GM23338 (cell line): ENCODE data around the gene AKAP13.
"Not testable (repeated sequence)": the region's sequence is repeated elsewhere in the genome, so short reads cannot be mapped to it uniquely, and the experiment has no call there.

Source experiments
- CREB1 ChIP-seq: fragments of 250-450 bp; sonication (Bioruptor Pico); IDR thresholded peaks from 2 replicates; pipeline ENCODE4 v1.5.0; 2020; ENCODE audit warnings: low read depth, mild to moderate bottlenecking, moderate library complexity
- CTCF ChIP-seq, 2 experiments: fragments of 200-600 bp in 1 of 2; sonication (generic) in 1 of 2; conservative IDR thresholded peaks; 2 replicates each; pipeline versions ENCODE4 v1.5.1 to v1.6.1; 2016 to 2017; ENCODE audit warnings: antibody characterized with exemption in 2 of 2, low read depth in 2 of 2, mild to moderate bottlenecking in 2 of 2, moderate library complexity in 1 of 2
- EZH2 ChIP-seq: fragments of 200-600 bp; sonication (generic); IDR thresholded peaks from one replicate; pipeline ENCODE4 v1.8.0; 2017; ENCODE audit warnings: antibody characterized with exemption, mild to moderate bottlenecking, low read depth; ENCODE audit not compliant: unreplicated experiment
- EZH2phosphoT487 ChIP-seq: fragments of 200-600 bp; sonication (generic); IDR thresholded peaks from one replicate; pipeline ENCODE4 v1.8.1; 2018; ENCODE audit warnings: antibody characterized with exemption; ENCODE audit not compliant: unreplicated experiment
- JUNB ChIP-seq: IDR thresholded peaks from one replicate; pipeline ENCODE4 v1.6.1; 2016; ENCODE audit warnings: antibody characterized with exemption; ENCODE audit not compliant: unreplicated experiment
- NANOG ChIP-seq: IDR thresholded peaks from 2 replicates; pipeline ENCODE4 v1.6.1; 2016; ENCODE audit warnings: antibody characterized with exemption, borderline replicate concordance
- POLR2AphosphoS5 ChIP-seq: IDR thresholded peaks from 2 replicates; pipeline ENCODE4 v1.6.1; 2016; ENCODE audit warnings: antibody characterized with exemption, low read depth
- ZNF114 ChIP-seq: fragments of 250-450 bp; sonication (Bioruptor Pico); IDR thresholded peaks from 2 replicates; pipeline ENCODE4 v1.5.0; 2020; ENCODE audit warnings: mild to moderate bottlenecking, moderate library complexity
- ZNF331 ChIP-seq: fragments of 250-450 bp; sonication (Bioruptor Pico); IDR thresholded peaks from 2 replicates; pipeline ENCODE4 v1.5.0; 2020; ENCODE audit warnings: low read depth, mild to moderate bottlenecking, moderate library complexity
- TF ChIP-seq, protein P1 (sequence below): IDR thresholded peaks from one replicate; pipeline ENCODE4 v1.6.1; 2018; ENCODE audit warnings: antibody characterized with exemption; ENCODE audit not compliant: unreplicated experiment
- TF ChIP-seq, protein P2 (sequence below): fragments of 250-450 bp; sonication (Bioruptor Pico); IDR thresholded peaks from 2 replicates; pipeline ENCODE4 v1.5.0; 2020; ENCODE audit warnings: mild to moderate bottlenecking, moderate library complexity
- TF ChIP-seq, protein P3 (sequence below): IDR thresholded peaks from 2 replicates; pipeline ENCODE4 v1.6.1; 2016; ENCODE audit warnings: antibody characterized with exemption

DNA sequence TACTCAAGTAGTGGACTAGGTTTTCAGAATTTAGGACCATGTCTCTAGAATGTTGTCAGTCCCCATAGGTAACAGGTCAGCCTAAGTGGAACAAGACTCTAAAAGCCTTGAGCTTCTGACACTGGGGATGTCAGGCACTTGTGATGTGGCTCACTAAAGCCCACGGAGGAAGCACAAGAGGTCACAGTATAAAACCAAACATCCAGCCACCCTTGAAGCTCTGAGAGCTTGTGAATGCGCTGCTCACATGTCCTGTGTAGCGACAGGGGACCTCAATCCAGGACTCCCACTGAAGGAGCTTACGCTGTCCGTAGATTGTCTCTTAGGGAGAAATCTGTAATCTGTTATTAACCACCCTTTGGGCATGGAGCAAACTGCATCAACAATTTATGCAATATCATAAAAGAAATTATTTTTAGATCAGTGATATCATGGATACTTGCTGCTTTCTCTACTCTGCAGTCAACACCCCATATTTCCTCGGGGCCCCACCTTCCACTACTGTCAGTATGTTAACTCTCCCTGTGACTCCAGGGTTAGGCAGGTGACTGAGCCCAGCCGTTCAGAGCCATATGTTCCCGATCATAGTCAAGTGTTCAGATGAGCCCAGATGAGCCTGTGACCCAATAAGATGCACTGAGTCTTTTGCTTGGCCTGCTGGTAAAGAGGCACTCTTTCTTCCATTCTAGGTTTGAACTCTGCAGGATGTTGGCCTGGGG, 32.2 kb upstream of the AKAP13 start:
- not testable (repeated sequence) for TF ChIP-seq CTCF (conservative IDR thresholded peaks at IDR 0.05; ENCODE audit: low read depth in 2 of 2); EZH2; JUNB; EZH2phosphoT487; POLR2AphosphoS5; ZNF114 (CRISPR knock-in tag); NANOG; CREB1 (CRISPR knock-in tag); ZNF331 (CRISPR knock-in tag)
- TF ChIP-seq, protein P1, sequence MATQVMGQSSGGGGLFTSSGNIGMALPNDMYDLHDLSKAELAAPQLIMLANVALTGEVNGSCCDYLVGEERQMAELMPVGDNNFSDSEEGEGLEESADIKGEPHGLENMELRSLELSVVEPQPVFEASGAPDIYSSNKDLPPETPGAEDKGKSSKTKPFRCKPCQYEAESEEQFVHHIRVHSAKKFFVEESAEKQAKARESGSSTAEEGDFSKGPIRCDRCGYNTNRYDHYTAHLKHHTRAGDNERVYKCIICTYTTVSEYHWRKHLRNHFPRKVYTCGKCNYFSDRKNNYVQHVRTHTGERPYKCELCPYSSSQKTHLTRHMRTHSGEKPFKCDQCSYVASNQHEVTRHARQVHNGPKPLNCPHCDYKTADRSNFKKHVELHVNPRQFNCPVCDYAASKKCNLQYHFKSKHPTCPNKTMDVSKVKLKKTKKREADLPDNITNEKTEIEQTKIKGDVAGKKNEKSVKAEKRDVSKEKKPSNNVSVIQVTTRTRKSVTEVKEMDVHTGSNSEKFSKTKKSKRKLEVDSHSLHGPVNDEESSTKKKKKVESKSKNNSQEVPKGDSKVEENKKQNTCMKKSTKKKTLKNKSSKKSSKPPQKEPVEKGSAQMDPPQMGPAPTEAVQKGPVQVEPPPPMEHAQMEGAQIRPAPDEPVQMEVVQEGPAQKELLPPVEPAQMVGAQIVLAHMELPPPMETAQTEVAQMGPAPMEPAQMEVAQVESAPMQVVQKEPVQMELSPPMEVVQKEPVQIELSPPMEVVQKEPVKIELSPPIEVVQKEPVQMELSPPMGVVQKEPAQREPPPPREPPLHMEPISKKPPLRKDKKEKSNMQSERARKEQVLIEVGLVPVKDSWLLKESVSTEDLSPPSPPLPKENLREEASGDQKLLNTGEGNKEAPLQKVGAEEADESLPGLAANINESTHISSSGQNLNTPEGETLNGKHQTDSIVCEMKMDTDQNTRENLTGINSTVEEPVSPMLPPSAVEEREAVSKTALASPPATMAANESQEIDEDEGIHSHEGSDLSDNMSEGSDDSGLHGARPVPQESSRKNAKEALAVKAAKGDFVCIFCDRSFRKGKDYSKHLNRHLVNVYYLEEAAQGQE = not testable (repeated sequence)
- TF ChIP-seq, protein P2, sequence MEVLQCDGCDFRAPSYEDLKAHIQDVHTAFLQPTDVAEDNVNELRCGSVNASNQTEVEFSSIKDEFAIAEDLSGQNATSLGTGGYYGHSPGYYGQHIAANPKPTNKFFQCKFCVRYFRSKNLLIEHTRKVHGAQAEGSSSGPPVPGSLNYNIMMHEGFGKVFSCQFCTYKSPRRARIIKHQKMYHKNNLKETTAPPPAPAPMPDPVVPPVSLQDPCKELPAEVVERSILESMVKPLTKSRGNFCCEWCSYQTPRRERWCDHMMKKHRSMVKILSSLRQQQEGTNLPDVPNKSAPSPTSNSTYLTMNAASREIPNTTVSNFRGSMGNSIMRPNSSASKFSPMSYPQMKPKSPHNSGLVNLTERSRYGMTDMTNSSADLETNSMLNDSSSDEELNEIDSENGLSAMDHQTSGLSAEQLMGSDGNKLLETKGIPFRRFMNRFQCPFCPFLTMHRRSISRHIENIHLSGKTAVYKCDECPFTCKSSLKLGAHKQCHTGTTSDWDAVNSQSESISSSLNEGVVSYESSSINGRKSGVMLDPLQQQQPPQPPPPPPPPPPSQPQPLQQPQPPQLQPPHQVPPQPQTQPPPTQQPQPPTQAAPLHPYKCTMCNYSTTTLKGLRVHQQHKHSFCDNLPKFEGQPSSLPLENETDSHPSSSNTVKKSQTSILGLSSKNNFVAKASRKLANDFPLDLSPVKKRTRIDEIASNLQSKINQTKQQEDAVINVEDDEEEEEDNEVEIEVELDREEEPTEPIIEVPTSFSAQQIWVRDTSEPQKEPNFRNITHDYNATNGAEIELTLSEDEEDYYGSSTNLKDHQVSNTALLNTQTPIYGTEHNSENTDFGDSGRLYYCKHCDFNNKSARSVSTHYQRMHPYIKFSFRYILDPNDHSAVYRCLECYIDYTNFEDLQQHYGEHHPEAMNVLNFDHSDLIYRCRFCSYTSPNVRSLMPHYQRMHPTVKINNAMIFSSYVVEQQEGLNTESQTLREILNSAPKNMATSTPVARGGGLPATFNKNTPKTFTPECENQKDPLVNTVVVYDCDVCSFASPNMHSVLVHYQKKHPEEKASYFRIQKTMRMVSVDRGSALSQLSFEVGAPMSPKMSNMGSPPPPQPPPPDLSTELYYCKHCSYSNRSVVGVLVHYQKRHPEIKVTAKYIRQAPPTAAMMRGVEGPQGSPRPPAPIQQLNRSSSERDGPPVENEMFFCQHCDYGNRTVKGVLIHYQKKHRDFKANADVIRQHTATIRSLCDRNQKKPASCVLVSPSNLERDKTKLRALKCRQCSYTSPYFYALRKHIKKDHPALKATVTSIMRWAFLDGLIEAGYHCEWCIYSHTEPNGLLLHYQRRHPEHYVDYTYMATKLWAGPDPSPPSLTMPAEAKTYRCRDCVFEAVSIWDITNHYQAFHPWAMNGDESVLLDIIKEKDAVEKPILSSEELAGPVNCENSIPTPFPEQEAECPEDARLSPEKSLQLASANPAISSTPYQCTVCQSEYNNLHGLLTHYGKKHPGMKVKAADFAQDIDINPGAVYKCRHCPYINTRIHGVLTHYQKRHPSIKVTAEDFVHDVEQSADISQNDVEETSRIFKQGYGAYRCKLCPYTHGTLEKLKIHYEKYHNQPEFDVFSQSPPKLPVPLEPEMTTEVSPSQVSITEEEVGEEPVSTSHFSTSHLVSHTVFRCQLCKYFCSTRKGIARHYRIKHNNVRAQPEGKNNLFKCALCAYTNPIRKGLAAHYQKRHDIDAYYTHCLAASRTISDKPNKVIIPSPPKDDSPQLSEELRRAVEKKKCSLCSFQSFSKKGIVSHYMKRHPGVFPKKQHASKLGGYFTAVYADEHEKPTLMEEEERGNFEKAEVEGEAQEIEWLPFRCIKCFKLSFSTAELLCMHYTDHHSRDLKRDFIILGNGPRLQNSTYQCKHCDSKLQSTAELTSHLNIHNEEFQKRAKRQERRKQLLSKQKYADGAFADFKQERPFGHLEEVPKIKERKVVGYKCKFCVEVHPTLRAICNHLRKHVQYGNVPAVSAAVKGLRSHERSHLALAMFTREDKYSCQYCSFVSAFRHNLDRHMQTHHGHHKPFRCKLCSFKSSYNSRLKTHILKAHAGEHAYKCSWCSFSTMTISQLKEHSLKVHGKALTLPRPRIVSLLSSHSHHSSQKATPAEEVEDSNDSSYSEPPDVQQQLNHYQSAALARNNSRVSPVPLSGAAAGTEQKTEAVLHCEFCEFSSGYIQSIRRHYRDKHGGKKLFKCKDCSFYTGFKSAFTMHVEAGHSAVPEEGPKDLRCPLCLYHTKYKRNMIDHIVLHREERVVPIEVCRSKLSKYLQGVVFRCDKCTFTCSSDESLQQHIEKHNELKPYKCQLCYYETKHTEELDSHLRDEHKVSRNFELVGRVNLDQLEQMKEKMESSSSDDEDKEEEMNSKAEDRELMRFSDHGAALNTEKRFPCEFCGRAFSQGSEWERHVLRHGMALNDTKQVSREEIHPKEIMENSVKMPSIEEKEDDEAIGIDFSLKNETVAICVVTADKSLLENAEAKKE (CRISPR knock-in tag) = not testable (repeated sequence)
- TF ChIP-seq, protein P3, sequence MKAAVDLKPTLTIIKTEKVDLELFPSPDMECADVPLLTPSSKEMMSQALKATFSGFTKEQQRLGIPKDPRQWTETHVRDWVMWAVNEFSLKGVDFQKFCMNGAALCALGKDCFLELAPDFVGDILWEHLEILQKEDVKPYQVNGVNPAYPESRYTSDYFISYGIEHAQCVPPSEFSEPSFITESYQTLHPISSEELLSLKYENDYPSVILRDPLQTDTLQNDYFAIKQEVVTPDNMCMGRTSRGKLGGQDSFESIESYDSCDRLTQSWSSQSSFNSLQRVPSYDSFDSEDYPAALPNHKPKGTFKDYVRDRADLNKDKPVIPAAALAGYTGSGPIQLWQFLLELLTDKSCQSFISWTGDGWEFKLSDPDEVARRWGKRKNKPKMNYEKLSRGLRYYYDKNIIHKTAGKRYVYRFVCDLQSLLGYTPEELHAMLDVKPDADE = not testable (repeated sequence)
